Left colon (tissue), 2 donors: ENCODE measurements around the gene TMEM234. TPM values are rescaled to one million over a fixed set of nuclear protein-coding genes. Genes with fewer than 3 reads are reported as not detected.
A peak's percentile ranks its signal among the peaks of the same experiment; 100 is the strongest.

ENCODE experiments used
- ATAC-seq: fragments of 200-7000 bp; cut with Tn5 transposase; one replicate; pipeline ENCODE4 v1.9.1; 2020; ENCODE audit warnings: mild to moderate bottlenecking, moderate library complexity
- DNase-seq, 2 donors: peaks; one replicate each; pipeline ENCODE4 v3.0.0-alpha.2; 2020
- intact Hi-C, 2 donors: fragments of 100-400 bp; cut with DNase I in 1 of 2; cut with micrococcal nuclease in 1 of 2; formaldehyde crosslinking; loops; one replicate each; pipeline versions ENCODE4 v1.11.2 to v1.14.0; 2022; cut with DNase I, micrococcal nuclease
- total RNA-seq, 2 donors: library from RNA; stranded (reverse); fragmentation: NEBNext Ultra II Directional; extraction: Animal tissue kit (Norgen Biotek cat#: 25700); gene quantifications; one replicate each; pipeline ENCODE4 v1.2.1, GENCODE V29; 2021
- donor health status: DM: no; HTN: no; CAD: no.
- donor health status: DM: yes; HTN: yes; CAD: no.

TMEM234 gene
- total RNA-seq, 2 donors from 2014 or later: 24.2 to 28.0 TPM

DNA sequence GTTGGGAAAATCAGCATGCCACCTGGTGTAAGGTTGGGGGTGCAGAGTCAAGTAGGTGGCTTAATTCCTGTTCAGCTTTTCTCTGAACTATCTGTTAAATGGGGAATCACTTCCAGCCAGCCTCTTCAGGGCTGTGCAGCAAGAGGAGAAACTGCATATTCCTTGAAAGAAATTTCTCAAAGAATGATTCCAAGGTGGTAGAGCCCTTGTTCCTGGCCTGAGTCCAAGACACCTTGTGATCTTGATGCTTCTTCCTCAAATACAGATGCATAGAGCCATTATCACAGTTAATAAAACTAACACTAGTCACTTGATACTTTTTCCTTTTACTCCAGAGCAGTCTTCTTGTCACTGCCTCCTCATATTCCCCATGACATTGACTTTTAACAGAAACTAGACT, 37.5 kb downstream of the TMEM234 start:
- no peak for DNase-seq
- ATAC-seq: no peak

DNA sequence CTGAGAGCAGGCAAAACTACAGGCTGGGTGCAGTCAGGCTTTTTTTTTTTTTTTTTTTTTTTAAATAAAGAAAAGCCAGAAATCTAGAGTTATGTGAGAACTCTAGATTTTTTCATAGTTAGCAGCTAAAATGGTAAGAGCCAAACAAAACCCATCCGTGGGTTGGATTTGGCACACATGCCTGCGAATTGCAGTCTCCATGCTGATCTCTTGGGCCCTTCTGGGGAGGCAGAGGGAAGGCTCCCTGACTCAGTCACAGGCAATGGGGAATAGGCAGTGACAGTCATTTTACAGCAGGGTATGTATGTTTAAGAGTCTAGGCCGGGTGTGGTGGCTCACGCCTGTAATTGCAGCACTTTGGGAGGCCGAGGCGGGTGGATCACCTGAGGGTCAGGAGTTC, 40.1 kb downstream of the TMEM234 start:
- ATAC-seq: no peak
- no peak for DNase-seq
- intact Hi-C loops: no loop called here

More for the DNA sequence above, 37.5 kb downstream of the TMEM234 start:
- intact Hi-C loops: no loop called here

DNA sequence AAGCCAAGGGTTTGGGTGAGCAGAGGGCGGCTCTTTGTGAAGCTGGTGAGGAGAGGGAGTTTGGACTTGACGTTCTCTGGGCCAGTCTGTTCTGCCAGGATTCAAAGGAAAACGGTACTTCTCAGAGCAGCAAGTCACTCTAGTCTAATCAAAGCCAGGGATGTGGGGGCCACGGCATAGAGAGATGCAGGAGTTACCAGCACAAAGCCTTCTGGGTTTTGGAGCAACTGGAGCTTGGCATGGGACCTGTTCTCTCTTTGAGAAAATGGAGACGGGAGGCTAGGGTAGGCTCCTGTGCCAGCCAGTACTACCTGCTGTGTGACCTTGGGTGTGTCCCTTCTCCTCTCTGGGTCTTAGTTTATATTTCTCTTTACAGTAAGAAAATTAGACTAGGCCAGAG, 40.6 kb downstream of the TMEM234 start:
- ATAC-seq: no peak
- no peak for DNase-seq
- intact Hi-C loops: no loop called here

DNA sequence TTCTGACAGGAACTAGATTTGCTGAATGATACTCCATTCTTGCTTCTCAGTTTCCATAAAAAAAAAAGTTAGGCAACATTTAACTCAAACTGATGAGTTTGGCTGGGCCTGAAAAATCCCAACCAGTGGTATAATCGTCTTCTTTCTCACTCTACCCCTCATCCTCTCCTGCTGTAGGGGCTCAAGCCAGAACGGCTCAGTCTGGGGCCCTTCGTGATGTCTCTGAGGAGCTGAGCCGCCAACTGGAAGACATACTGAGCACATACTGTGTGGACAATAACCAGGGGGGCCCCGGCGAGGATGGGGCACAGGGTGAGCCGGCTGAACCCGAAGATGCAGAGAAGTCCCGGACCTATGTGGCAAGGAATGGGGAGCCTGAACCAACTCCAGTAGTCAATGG, 41.1 kb downstream of the TMEM234 start:
- DNase-seq (no peak), ATAC-seq (no peak)
- intact Hi-C loops: no loop called here

DNA sequence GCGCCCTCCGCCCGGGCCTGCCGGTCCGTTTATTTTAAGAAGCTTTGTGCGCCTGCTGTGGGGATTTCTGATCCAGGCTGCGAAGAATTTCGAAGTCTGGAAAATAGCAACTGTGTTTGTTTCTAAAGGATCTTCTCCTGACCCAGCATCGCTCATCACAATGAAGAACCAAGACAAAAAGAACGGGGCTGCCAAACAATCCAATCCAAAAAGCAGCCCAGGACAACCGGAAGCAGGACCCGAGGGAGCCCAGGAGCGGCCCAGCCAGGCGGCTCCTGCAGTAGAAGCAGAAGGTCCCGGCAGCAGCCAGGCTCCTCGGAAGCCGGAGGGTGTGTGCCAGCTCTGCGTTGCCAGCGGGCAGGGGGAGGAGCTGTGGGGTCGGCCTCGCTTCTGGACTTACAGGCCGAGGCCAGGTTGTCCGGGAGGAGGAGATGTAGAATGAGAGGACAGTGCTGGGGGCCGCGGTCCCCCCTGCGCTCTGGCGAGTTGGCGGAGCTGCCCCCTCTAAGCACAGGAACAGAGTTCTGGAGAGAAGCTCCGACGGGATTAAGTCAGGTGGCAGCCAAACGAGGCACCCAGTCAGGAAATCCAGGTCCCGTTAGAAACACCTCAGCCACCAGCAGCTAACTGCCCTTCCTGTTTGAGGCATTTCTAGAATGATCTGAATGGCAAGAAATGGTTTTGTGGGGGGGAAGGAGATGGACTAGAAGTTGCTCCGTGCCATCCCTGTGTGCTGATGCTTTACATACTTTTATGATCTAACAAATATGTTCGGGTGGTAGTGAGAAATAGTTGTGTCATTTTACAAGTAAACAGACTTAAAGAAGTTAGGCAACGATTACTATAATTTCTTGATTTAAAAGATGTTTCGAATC, 41.7 kb downstream of the TMEM234 start:
- peak; percentile 55 for ATAC-seq
- peak; percentile 58 to 62 for DNase-seq
- intact Hi-C loops: no loop called here

DNA sequence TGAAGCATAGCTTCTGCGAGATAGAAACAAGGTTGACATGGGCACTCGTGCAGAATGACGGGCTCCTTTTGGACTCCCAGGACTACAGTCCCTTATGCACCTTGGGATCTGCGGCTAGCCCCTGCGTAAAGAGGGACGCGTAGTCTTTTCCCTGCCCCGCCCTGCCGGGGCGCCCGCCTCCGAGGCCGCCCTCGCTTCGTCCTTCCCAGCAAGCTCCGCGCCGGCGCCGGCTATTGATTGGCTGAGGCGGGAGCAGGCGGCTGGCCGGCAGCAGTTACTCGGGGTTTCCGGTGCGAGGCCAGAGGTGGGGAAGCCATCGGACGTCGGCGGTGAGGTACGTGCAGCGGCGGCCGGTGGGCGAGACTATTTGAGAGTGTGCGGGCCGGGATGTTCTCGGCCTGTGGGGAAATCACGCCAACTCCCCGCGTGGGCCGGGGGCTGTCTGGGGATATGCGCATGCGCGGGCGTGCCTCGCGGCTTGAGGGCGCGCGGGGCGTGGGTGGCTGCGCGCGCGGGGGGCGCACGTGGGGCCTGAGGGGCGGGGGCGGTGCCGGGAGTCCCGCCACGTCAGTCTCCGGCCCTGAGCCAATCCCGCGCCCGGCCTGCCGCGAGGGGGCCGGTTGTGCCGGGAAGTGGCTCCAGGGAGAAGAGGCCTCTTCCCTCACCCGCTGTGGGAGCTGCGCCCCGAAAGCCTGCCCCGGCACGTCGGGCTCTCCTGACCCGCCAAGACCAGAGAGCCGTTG, 42.5 kb downstream of the TMEM234 start, which contains the start of gene TXLNA:
TSS of gene TXLNA (plus strand) at position 233 of the 743 bp plus-strand sequence. CDS start 671 bp downstream, outside the sequence.
- ATAC-seq (peak; percentile 92), DNase-seq (peak; percentile 95 to 97)
- intact Hi-C loops: no loop called here

DNA sequence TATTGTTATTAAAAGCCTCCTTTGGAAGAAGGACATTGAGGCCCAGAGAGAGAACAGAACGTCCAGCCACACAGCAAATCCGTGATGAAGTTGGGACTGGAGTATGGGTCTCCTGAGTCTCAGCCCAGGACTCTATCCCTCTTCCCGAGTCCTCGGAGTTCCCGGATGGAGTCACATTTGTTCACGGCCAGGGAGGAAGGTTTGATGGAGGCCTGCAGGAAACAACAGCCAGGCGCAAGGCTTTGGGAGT, 43.0 kb downstream of the TMEM234 start:
- intact Hi-C loops: no loop called here
- ATAC-seq: peak; percentile 20
- no peak for DNase-seq

DNA sequence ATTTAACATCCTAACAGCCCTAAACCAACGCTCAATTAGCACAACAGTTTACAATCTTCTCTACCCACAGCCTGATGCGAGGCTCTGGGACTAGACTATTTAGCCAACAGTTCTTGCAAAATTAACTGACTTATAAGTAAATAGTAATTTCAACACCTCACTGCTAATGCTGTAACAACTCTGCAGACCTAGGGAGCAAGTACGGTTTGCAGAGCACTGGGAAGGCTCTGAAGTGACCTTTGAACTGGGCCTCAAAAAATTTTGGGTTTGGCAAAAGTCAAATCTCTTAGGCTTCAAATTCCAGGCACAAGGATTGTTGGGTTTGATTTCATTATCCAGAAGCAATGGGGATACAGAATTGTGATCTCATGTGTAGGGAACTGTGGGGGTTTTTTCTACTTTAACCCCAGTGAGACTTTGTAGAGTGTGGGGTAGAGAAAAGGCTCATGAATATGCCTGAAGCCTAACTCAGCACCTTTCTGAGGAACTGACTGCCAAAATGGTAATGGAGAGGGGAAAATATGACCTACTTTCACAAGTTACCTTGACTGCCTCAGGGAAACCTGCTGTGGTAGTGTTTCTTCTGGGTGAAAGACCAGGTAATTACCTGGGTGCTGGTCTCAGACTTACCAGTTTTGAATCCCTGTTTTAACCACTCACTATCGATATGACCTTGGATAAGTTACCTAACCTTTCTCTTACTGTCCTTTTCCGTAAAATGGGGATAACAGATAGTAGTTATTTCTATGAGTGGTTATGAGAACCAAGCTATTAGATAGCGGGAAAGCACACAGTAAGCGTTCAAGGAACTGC, 43.6 kb downstream of the TMEM234 start:
- no peak for ATAC-seq
- intact Hi-C loops: no loop called here
- no peak for DNase-seq

DNA sequence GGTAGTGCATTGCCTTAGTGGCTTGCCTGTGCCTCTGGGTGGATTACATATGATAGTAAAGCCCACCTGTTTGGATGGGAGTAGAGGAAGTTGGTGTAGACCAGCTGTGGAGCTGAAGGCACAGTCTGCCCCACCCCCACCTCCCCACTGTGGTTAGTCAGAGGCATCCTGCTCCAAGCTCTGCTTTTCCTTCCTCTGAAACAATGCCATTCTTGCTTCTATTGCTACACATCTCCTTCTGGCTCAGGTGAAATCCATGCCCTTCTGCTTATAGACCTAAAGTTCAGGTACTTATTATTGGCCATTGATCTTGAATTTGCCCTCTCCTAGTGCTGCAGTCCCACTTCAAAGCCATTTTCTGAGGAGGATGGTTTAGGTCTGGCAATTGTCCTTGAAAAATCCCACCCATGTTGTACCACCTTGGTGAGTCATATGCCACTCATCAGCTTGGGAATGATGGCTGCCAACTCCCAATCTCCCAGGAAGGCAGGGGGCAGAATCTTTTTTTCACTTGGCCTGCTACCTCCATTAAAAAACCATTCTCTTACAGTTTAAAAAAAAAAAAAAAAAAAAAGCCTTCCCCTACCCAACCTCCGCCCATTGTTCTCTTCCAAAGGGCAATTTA, 49.4 kb downstream of the TMEM234 start:
- no peak for ATAC-seq
- intact Hi-C loops: no loop called here
- DNase-seq: no peak

DNA sequence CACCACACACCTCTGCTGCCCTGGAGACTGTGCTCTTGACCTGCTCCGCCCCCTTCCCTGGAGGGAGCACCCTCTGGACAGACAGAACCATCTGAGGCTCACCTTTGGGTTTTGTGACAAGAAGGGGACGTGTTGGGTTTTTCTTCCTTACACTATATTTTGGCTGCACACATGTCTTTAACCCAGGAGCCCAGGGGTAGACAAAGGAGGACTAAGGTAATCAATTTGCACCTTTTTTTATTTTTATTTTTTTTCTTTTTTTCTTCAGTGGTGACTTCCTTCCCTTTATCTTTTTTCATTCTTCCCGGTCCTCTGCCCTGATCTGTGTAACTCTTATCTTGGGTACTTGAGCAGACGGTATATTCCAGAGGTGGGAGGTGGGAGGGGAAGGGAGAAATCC, 51.2 kb downstream of the TMEM234 start:
- ATAC-seq (no peak), DNase-seq (no peak)
- intact Hi-C loops: no loop called here

Other genes starting within 250 kb of the TMEM234 start
- 100 to 1,000 TPM in 1 of 2 donors, 10 to 100 TPM in 1; 87.3 to 102 TPM for gene KHDRBS1, start 208.5 kb downstream of the TMEM234 start, total RNA-seq
- 10 to 100 TPM; 12.4 to 13.2 TPM for gene TMEM39B, start 149.4 kb downstream of the TMEM234 start, total RNA-seq
- 10 to 100 TPM; 55.6 to 58.9 TPM for gene KPNA6, start 114.3 kb downstream of the TMEM234 start, total RNA-seq
- gene TXLNA, start 42.7 kb downstream of the TMEM234 start, total RNA-seq: 10 to 100 TPM; 34.5 to 37.6 TPM
- 1 to 10 TPM; 1.3 to 2.3 TPM for gene CCDC28B, start 21.8 kb downstream of the TMEM234 start, total RNA-seq
- gene IQCC, start 16.7 kb downstream of the TMEM234 start, total RNA-seq: 1 to 10 TPM; 1.3 to 1.8 TPM
- not detected for gene DCDC2B, start 13.3 kb downstream of the TMEM234 start, total RNA-seq
- 100 to 1,000 TPM; 115 to 128 TPM for gene EIF3I, start 54 bp upstream of the TMEM234 start, total RNA-seq
- gene FAM167B, start 24.9 kb upstream of the TMEM234 start, total RNA-seq: 1 to 10 TPM; 2.8 to 3.3 TPM
- 1 to 10 TPM; 2.0 to 4.2 TPM for gene LCK, start 28.9 kb upstream of the TMEM234 start, total RNA-seq
- gene HDAC1, start 69.7 kb upstream of the TMEM234 start, total RNA-seq: 100 to 1,000 TPM; 218 to 252 TPM
- 100 to 1,000 TPM; 135 to 144 TPM for gene MARCKSL1, start 113.9 kb upstream of the TMEM234 start, total RNA-seq
- 1 to 10 TPM; 7.9 to 8.9 TPM for gene FAM229A, start 140.1 kb upstream of the TMEM234 start, total RNA-seq
- gene TSSK3, start 140.2 kb upstream of the TMEM234 start, total RNA-seq: 1 to 10 TPM; 1.2 to 1.9 TPM
- 10 to 100 TPM; 73.0 to 87.9 TPM for gene BSDC1, start 172.1 kb upstream of the TMEM234 start, total RNA-seq
- not detected for gene ZBTB8B, start 242.7 kb upstream of the TMEM234 start, total RNA-seq